Measurements from ENCODE around the gene USP3.

DNA sequence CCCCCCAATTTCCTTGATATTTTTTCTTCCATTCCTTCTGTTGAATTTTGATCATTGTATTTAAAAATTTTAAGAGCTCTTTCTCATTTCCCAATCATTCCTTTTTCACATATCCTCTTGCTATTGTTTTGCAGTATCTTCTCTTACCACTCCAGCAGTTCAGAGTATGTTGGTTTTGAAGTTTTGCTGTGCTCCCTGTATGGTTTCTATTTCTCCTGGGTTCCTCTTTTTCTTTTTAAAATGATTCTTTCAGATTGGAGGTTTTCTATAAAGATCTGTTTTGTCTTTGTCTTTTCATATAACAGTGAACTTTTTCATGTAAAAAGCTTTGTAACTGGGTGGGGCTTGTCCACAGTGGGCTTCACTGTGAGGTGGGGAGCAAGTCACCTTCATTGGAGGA lies 12.8 kb downstream of the USP3 start:
- no peak for TF ChIP-seq SP1 (CRISPR knock-in tag; IDR thresholded peaks at IDR 0.05)
- no peak for TF ChIP-seq MTF1 (CRISPR knock-in tag; IDR thresholded peaks at IDR 0.05; ENCODE audit: borderline replicate concordance)
- no peak for TF ChIP-seq SIN3A (IDR thresholded peaks at IDR 0.05; ENCODE audit: borderline replicate concordance in 2 of 2, control insufficient read depth in 1 of 2, low read depth in 2 of 2, low read length in 2 of 2)
- TF ChIP-seq, protein P1, sequence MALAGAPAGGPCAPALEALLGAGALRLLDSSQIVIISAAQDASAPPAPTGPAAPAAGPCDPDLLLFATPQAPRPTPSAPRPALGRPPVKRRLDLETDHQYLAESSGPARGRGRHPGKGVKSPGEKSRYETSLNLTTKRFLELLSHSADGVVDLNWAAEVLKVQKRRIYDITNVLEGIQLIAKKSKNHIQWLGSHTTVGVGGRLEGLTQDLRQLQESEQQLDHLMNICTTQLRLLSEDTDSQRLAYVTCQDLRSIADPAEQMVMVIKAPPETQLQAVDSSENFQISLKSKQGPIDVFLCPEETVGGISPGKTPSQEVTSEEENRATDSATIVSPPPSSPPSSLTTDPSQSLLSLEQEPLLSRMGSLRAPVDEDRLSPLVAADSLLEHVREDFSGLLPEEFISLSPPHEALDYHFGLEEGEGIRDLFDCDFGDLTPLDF (CRISPR knock-in tag; IDR thresholded peaks at IDR 0.05), result no peak
- TF ChIP-seq ZHX1 (conservative IDR thresholded peaks at IDR 0.05; ENCODE audit: low read length), result no peak
- TF ChIP-seq SMARCA4 (IDR thresholded peaks at IDR 0.05), result no peak
- TF ChIP-seq MAFG (tag; conservative IDR thresholded peaks at IDR 0.05), result no peak
- no peak for TF ChIP-seq HMG20A (CRISPR knock-in tag; conservative IDR thresholded peaks at IDR 0.05)
- TF ChIP-seq CTCF (IDR thresholded peaks at IDR 0.05 in 2 of 3, conservative IDR thresholded peaks at IDR 0.05 in 1 of 3; ENCODE audit: insufficient read depth in 2 of 3, low read depth in 1 of 3, low read length in 3 of 3), result no peak
- no peak for TF ChIP-seq ZNF561 (CRISPR knock-in tag; conservative IDR thresholded peaks at IDR 0.05)

Data from K562 (cell line).